ENCODE measurements around the gene RNF40.

RNF40 gene

GRCh38 chr16:30738984-30739951 lies 22.9 kb upstream of the RNF40 start:
- DNase-seq, result no peak
- no peaks in the 10 kb centered on the region for H3K27me3 ChIP-seq (replicated peaks; ENCODE audit: insufficient read depth, low read length)
- no peak for TF ChIP-seq EZH2 (optimal IDR thresholded peaks at IDR 0.05; ENCODE audit: low read depth, low read length)
- TF ChIP-seq EZH2phosphoT487 (IDR thresholded peaks at IDR 0.05; ENCODE audit: low read length), result no peak
- no peak for TF ChIP-seq CTCF (IDR thresholded peaks at IDR 0.05; ENCODE audit: low read length)
- no peaks in the 10 kb centered on the region for H3F3A ChIP-seq (ENCODE audit: insufficient read depth, low read length)
- H3K4me2 ChIP-seq (ENCODE audit: low read depth, low read length), result no peak overlapping the region
- no peaks in the 10 kb centered on the region for H3K9me3 ChIP-seq (replicated peaks; ENCODE audit: insufficient read depth, low read length)
- H3K27ac ChIP-seq (ENCODE audit: low read length), result no peak overlapping the region
- H3K79me2 ChIP-seq (ENCODE audit: low read length), result no peaks in the 10 kb centered on the region
- no peak overlapping the region for H2AFZ ChIP-seq (ENCODE audit: low read length)
- no peak overlapping the region for H3K9ac ChIP-seq (ENCODE audit: low read length)
- peaks cover 13% of the 10 kb centered on the region; the same call in 1 of the 2 replicates for H3K36me3 ChIP-seq (replicated peaks; ENCODE audit: insufficient read depth, low read length)
- no peak overlapping the region for H3K4me3 ChIP-seq (ENCODE audit: low read length)
- no peaks in the 10 kb centered on the region for H4K20me1 ChIP-seq (ENCODE audit: insufficient read depth, low read length)
- no peaks in the 10 kb centered on the region for H3K9me2 ChIP-seq (replicated peaks; ENCODE audit: insufficient read depth, low read length)
- no peaks in the 10 kb centered on the region for H3K4me1 ChIP-seq (ENCODE audit: low read length)

- TF ChIP-seq EZH2phosphoT487 (IDR thresholded peaks at IDR 0.05; ENCODE audit: low read length) (no peak), CTCF (IDR thresholded peaks at IDR 0.05; ENCODE audit: low read length) (no peak), EZH2 (optimal IDR thresholded peaks at IDR 0.05; ENCODE audit: low read depth, low read length) (no peak)
- no peak for DNase-seq
- peaks cover 6% of the 10 kb centered on the region; the same call in 1 of the 2 replicates for H3K36me3 ChIP-seq (replicated peaks; ENCODE audit: insufficient read depth, low read length)
Observed at GRCh38 chr16:30740364-30741251, 21.5 kb upstream of the RNF40 start.

GRCh38 chr16:30741461-30741914 lies 20.6 kb upstream of the RNF40 start:
- Histone ChIP-seq H3K9ac (ENCODE audit: low read length) (no peak overlapping the region), H3K36me3 (replicated peaks; ENCODE audit: insufficient read depth, low read length) (peaks cover 6% of the 10 kb centered on the region; the same call in 1 of the 2 replicates), H3K4me3 (ENCODE audit: low read length) (no peak overlapping the region), H3K79me2 (ENCODE audit: low read length) (no peaks in the 10 kb centered on the region), H3K9me2 (replicated peaks; ENCODE audit: insufficient read depth, low read length) (no peaks in the 10 kb centered on the region), H3K27me3 (replicated peaks; ENCODE audit: insufficient read depth, low read length) (no peaks in the 10 kb centered on the region), H3F3A (ENCODE audit: insufficient read depth, low read length) (peaks cover 4% of the 10 kb centered on the region; the same call in 1 of the 2 replicates), H3K27ac (ENCODE audit: low read length) (no peak overlapping the region), H4K20me1 (ENCODE audit: insufficient read depth, low read length) (no peaks in the 10 kb centered on the region), H2AFZ (ENCODE audit: low read length) (no peak overlapping the region), H3K4me2 (ENCODE audit: low read depth, low read length) (no peak overlapping the region), H3K9me3 (replicated peaks; ENCODE audit: insufficient read depth, low read length) (no peaks in the 10 kb centered on the region), H3K4me1 (ENCODE audit: low read length) (no peaks in the 10 kb centered on the region)
- TF ChIP-seq EZH2 (optimal IDR thresholded peaks at IDR 0.05; ENCODE audit: low read depth, low read length) (no peak), CTCF (IDR thresholded peaks at IDR 0.05; ENCODE audit: low read length) (no peak)
- no peak for DNase-seq

More at GRCh38 chr16:30740364-30741251, 21.5 kb upstream of the RNF40 start:
- no peak overlapping the region for H3K27ac ChIP-seq (ENCODE audit: low read length)
- no peaks in the 10 kb centered on the region for H4K20me1 ChIP-seq (ENCODE audit: insufficient read depth, low read length)
- H3K4me3 ChIP-seq (ENCODE audit: low read length), result no peak overlapping the region
- no peaks in the 10 kb centered on the region for H3K9me2 ChIP-seq (replicated peaks; ENCODE audit: insufficient read depth, low read length)
- H2AFZ ChIP-seq (ENCODE audit: low read length), result no peak overlapping the region
- no peaks in the 10 kb centered on the region for H3K27me3 ChIP-seq (replicated peaks; ENCODE audit: insufficient read depth, low read length)
- H3F3A ChIP-seq (ENCODE audit: insufficient read depth, low read length), result peaks cover 4% of the 10 kb centered on the region; the same call in 1 of the 2 replicates
- no peaks in the 10 kb centered on the region for H3K79me2 ChIP-seq (ENCODE audit: low read length)
- no peaks in the 10 kb centered on the region for H3K4me1 ChIP-seq (ENCODE audit: low read length)
- H3K4me2 ChIP-seq (ENCODE audit: low read depth, low read length), result no peak overlapping the region
- H3K9ac ChIP-seq (ENCODE audit: low read length), result no peak overlapping the region
- H3K9me3 ChIP-seq (replicated peaks; ENCODE audit: insufficient read depth, low read length), result no peaks in the 10 kb centered on the region

All from MM.1S (cell line).